Liver (tissue), 3 donors: ENCODE measurements around the gene ATP6V0E2.

ENCODE experiments used
- GABPA ChIP-seq, 2 donors: IDR thresholded peaks in 1 of 2; conservative IDR thresholded peaks in 1 of 2; 2 replicates each; pipeline ENCODE4 v1.6.1; 2016; ENCODE audit warnings: antibody characterized with exemption in 2 of 2, mild to moderate bottlenecking in 1 of 2, moderate library complexity in 1 of 2
- JUND ChIP-seq, 2 donors: IDR thresholded peaks; 2 replicates each; pipeline ENCODE4 v1.6.1; 2016; ENCODE audit warnings: antibody characterized with exemption in 2 of 2
- RAD21 ChIP-seq, 2 donors: IDR thresholded peaks; 2 replicates each; pipeline ENCODE4 v1.6.1; 2016; ENCODE audit warnings: antibody characterized with exemption in 2 of 2, mild to moderate bottlenecking in 2 of 2
- SP1 ChIP-seq: IDR thresholded peaks from 2 replicates; pipeline ENCODE4 v1.6.1; 2018; ENCODE audit warnings: antibody characterized with exemption, mild to moderate bottlenecking
- TAF1 ChIP-seq: conservative IDR thresholded peaks from 2 replicates; pipeline ENCODE4 v1.6.1; 2016; ENCODE audit warnings: antibody characterized with exemption, mild to moderate bottlenecking
- YY1 ChIP-seq: IDR thresholded peaks from 2 replicates; pipeline ENCODE4 v1.6.1; 2016; ENCODE audit warnings: antibody characterized with exemption, mild to moderate bottlenecking
- TF ChIP-seq, protein P1 (sequence below): fragments of 150-350 bp; IDR thresholded peaks from 2 replicates; pipeline ENCODE4 v1.5.1; 2017; ENCODE audit warnings: improper control_type of control experiment, low read depth, low read length; ENCODE audit not compliant: missing input control
- TF ChIP-seq, protein P2 (sequence below): IDR thresholded peaks from 2 replicates; pipeline ENCODE4 v1.6.1; 2016; ENCODE audit warnings: antibody characterized with exemption
- TF ChIP-seq, protein P3 (sequence below): IDR thresholded peaks from 2 replicates; pipeline ENCODE4 v1.6.1; 2016; ENCODE audit warnings: antibody characterized with exemption, mild to moderate bottlenecking
- donor health status: healthy.
- donor health status: healthy.

DNA sequence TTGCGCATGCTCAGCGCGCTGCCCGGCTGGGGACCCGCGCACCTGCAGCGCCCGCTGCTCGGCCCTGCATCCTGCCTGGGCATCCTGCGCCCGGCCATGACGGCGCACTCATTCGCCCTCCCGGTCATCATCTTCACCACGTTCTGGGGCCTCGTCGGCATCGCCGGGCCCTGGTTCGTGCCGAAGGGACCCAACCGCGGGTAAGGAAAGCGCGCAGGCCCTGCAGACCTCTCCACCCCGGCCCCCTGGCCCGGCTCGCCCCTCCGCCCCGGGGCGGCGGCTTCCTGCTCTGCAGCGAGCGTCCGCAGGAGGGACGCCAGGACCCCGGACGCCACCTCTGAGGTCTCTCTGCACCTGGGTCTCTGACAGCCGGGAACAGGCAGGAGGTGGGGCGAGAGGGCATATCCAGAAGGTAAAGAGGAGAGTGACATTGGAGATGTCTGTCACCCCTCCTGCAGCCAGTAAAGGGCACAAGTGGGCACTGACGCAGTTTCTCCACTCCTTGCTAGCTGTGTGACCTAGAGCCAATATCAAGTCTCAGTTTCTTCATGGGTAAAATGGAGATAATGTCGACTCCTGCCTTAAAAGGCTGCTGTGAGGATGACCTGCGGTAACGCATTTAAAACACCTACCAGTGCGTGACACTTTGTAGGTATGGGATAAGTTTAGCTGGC lies 338 bp downstream of the ATP6V0E2 start:
- TF ChIP-seq, protein P1, sequence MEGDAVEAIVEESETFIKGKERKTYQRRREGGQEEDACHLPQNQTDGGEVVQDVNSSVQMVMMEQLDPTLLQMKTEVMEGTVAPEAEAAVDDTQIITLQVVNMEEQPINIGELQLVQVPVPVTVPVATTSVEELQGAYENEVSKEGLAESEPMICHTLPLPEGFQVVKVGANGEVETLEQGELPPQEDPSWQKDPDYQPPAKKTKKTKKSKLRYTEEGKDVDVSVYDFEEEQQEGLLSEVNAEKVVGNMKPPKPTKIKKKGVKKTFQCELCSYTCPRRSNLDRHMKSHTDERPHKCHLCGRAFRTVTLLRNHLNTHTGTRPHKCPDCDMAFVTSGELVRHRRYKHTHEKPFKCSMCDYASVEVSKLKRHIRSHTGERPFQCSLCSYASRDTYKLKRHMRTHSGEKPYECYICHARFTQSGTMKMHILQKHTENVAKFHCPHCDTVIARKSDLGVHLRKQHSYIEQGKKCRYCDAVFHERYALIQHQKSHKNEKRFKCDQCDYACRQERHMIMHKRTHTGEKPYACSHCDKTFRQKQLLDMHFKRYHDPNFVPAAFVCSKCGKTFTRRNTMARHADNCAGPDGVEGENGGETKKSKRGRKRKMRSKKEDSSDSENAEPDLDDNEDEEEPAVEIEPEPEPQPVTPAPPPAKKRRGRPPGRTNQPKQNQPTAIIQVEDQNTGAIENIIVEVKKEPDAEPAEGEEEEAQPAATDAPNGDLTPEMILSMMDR, result no peak
- TF ChIP-seq JUND (IDR thresholded peaks at IDR 0.05) (no peak), TAF1 (no peak), SP1 (no peak), GABPA (IDR thresholded peaks at IDR 0.05 in 1 of 2, conservative IDR thresholded peaks at IDR 0.05 in 1 of 2) (no peak), RAD21 (IDR thresholded peaks at IDR 0.05) (no peak), YY1 (no peak)
- TF ChIP-seq, protein P2, sequence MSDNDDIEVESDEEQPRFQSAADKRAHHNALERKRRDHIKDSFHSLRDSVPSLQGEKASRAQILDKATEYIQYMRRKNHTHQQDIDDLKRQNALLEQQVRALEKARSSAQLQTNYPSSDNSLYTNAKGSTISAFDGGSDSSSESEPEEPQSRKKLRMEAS, result no peak
- TF ChIP-seq, protein P3, sequence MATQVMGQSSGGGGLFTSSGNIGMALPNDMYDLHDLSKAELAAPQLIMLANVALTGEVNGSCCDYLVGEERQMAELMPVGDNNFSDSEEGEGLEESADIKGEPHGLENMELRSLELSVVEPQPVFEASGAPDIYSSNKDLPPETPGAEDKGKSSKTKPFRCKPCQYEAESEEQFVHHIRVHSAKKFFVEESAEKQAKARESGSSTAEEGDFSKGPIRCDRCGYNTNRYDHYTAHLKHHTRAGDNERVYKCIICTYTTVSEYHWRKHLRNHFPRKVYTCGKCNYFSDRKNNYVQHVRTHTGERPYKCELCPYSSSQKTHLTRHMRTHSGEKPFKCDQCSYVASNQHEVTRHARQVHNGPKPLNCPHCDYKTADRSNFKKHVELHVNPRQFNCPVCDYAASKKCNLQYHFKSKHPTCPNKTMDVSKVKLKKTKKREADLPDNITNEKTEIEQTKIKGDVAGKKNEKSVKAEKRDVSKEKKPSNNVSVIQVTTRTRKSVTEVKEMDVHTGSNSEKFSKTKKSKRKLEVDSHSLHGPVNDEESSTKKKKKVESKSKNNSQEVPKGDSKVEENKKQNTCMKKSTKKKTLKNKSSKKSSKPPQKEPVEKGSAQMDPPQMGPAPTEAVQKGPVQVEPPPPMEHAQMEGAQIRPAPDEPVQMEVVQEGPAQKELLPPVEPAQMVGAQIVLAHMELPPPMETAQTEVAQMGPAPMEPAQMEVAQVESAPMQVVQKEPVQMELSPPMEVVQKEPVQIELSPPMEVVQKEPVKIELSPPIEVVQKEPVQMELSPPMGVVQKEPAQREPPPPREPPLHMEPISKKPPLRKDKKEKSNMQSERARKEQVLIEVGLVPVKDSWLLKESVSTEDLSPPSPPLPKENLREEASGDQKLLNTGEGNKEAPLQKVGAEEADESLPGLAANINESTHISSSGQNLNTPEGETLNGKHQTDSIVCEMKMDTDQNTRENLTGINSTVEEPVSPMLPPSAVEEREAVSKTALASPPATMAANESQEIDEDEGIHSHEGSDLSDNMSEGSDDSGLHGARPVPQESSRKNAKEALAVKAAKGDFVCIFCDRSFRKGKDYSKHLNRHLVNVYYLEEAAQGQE, result no peak
